GM23248 (cell line): ENCODE data around the gene ATP6V0A1.

Experiments used
- EZH2 ChIP-seq: fragments of 200-600 bp; sonication (generic); IDR thresholded peaks from 2 replicates; pipeline ENCODE4 v1.6.1; 2018; ENCODE audit warnings: antibody characterized with exemption, mild to moderate bottlenecking; ENCODE audit not compliant: insufficient read depth, poor library complexity, severe bottlenecking
- EZH2phosphoT487 ChIP-seq: fragments of 200-600 bp; sonication (generic); IDR thresholded peaks from 2 replicates; pipeline ENCODE4 v1.6.1; 2018; ENCODE audit warnings: antibody characterized with exemption, moderate library complexity, mild to moderate bottlenecking, low read depth; ENCODE audit not compliant: insufficient read depth

DNA sequence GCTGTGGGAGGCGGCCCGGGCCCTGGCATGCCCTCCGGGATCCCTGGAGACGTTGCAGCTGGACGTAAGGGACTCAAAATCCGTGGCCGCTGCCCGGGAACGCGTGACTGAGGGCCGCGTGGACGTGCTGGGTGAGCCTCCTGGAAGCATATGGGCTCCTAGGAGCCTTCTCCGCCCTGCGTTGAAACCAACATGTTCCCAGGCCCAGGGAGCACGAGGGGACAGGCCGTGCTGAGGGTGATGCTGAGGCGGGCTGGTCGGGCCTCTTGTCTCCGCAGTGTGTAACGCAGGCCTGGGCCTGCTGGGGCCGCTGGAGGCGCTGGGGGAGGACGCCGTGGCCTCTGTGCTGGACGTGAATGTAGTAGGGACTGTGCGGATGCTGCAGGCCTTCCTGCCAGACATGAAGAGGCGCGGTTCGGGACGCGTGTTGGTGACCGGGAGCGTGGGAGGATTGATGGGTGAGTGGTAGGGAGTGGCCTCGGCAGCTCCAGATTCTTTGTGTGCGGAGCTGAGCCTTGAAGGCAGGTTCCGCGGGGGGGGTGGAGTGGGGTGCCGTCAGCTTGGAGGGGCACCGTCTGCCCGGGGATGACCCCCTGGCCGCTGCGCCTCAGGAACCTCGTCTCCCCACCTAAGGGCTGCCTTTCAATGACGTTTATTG is 94.6 kb downstream of the ATP6V0A1 start:
- TF ChIP-seq EZH2 (no peak), EZH2phosphoT487 (no peak)
